Neural cell (in vitro differentiated cells): ENCODE results near the gene SPON1.

Experiments
- CTCF ChIP-seq: fragments of 450-650 bp; IDR thresholded peaks from 2 replicates; pipeline ENCODE4 v1.5.1; 2014; ENCODE audit warnings: antibody characterized with exemption, mild to moderate bottlenecking, moderate library complexity; ENCODE audit not compliant: poor library complexity, severe bottlenecking
- EP300 ChIP-seq: fragments of 450-650 bp; conservative IDR thresholded peaks from 2 replicates; pipeline ENCODE4 v1.6.1; 2014; ENCODE audit warnings: antibody characterized with exemption, mild to moderate bottlenecking, moderate library complexity; ENCODE audit not compliant: poor library complexity, severe bottlenecking
- EZH2 ChIP-seq: fragments of 200-600, 300-800 bp; shearing (Covaris generic), sonication (generic); IDR thresholded peaks from 2 replicates; pipeline ENCODE4 v1.6.1; 2014; ENCODE audit warnings: antibody characterized with exemption, low read length, borderline replicate concordance, mild to moderate bottlenecking; ENCODE audit not compliant: insufficient read depth, poor library complexity, severe bottlenecking
- POLR2AphosphoS5 ChIP-seq: IDR thresholded peaks from 2 replicates; pipeline ENCODE4 v1.6.1; 2012
- REST ChIP-seq: IDR thresholded peaks from 2 replicates; pipeline ENCODE4 v1.6.1; 2012; ENCODE audit warnings: borderline replicate concordance
- SMC3 ChIP-seq: fragments of 450-650 bp; conservative IDR thresholded peaks from 2 replicates; pipeline ENCODE4 v1.6.1; 2014; ENCODE audit warnings: antibody characterized with exemption, mild to moderate bottlenecking, moderate library complexity; ENCODE audit not compliant: poor library complexity
- TAF1 ChIP-seq: IDR thresholded peaks from 2 replicates; pipeline ENCODE4 v1.6.1; 2012; ENCODE audit warnings: low read depth

- no peak for TF ChIP-seq EZH2
- TF ChIP-seq CTCF = no peak
- TF ChIP-seq POLR2AphosphoS5 = no peak
- TF ChIP-seq REST = no peak
- no peak for TF ChIP-seq EP300
- TF ChIP-seq SMC3 = no peak
- no peak for TF ChIP-seq TAF1
Observed at GRCh38 chr11:14119357-14119756, 156.8 kb downstream of the SPON1 start.
